Measurements from ENCODE around the gene FILIP1L. TPM values are rescaled to one million over a fixed set of nuclear protein-coding genes. Genes with fewer than 3 reads are reported as not detected.
A peak's percentile ranks its signal among the peaks of the same experiment; 100 is the strongest.

FILIP1L gene
- total RNA-seq, 1 donor from 2014 or later = 41.5 TPM

DNA sequence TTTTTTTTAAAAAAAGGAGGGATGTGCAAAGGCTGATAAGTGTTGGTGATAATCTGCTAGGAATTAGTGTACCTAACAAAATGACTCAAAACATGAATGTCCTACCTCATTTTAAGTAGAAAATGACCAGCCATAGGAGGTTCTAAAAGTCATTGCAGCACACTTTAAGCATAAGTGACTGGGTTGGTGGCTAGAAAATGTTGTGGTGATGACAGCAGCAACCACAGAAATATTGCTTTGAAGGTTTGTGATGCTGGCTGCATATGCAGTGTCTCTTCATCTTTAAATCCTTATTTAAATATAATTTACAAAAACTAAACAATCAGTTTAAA, 241.4 kb downstream of the FILIP1L start:
- no peaks in the 10 kb centered on the region for H3K9me3 ChIP-seq
- H3K36me3 ChIP-seq = no peaks in the 10 kb centered on the region
- peak overlapping the region; percentile 44 for H3K27ac ChIP-seq
- peak overlapping the region; percentile 71 to 83 for H3K4me3 ChIP-seq
- H3K4me1 ChIP-seq = peaks cover 51% of the 10 kb centered on the region
- intact Hi-C loops (cut with DNase I) = loop anchor here (10.0 kb wide), 1 partner anchor 72 kb away; no protein-coding TSS in a partner anchor
- no peak for DNase-seq (ENCODE audit: extremely low spot score in 2 of 2)
- TF ChIP-seq POLR2A (IDR thresholded peaks at IDR 0.05) = no peak
- TF ChIP-seq, protein P1, sequence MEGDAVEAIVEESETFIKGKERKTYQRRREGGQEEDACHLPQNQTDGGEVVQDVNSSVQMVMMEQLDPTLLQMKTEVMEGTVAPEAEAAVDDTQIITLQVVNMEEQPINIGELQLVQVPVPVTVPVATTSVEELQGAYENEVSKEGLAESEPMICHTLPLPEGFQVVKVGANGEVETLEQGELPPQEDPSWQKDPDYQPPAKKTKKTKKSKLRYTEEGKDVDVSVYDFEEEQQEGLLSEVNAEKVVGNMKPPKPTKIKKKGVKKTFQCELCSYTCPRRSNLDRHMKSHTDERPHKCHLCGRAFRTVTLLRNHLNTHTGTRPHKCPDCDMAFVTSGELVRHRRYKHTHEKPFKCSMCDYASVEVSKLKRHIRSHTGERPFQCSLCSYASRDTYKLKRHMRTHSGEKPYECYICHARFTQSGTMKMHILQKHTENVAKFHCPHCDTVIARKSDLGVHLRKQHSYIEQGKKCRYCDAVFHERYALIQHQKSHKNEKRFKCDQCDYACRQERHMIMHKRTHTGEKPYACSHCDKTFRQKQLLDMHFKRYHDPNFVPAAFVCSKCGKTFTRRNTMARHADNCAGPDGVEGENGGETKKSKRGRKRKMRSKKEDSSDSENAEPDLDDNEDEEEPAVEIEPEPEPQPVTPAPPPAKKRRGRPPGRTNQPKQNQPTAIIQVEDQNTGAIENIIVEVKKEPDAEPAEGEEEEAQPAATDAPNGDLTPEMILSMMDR (IDR thresholded peaks at IDR 0.05) = no peak
- TF ChIP-seq POLR2AphosphoS5 (IDR thresholded peaks at IDR 0.05; ENCODE audit: insufficient read depth in 1 of 2, low read depth in 1 of 2) = no peak
- H3K27me3 ChIP-seq = no peaks in the 10 kb centered on the region

DNA sequence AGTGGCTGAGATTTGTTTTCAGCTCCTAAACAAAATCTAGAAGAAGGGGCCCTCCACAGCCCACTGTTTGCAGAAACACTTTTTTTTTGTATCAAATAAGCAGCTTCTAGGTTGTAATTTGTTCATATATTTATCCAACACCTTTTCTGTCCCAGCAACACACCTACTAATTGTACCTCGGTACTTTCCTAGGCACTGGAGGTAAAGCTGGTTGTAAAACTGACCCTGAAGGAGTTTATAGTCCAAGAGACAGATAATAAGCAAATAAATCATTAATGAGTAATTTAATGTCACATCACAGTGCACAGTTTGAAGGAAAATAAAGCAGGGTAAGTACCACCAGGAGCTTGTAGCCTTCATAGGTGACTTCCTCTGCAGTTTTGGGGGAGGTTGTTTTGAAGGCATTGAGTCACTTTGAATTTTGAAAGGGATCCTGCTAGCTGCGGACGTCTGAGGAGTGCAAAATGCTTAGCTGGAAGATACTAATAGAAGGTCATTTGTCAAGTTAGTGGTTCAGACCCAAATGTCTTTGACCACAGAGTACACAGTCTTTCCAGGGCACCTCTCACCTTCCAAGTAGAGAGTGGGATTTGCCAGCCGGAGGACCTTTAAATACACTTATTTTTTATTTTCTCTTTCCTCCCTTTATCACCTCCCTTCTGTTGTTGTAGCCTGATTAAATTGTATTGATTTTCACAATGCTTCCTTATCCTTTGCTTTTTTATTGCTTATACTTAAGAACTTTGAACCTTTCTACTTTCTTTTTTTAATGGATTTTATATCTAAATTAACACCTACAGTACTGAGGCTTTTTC, 242.9 kb downstream of the FILIP1L start:
- no peak for TF ChIP-seq POLR2A (IDR thresholded peaks at IDR 0.05)
- no peak for TF ChIP-seq POLR2AphosphoS5 (IDR thresholded peaks at IDR 0.05; ENCODE audit: insufficient read depth in 1 of 2, low read depth in 1 of 2)
- TF ChIP-seq, protein P1 (IDR thresholded peaks at IDR 0.05) = no peak
- Histone ChIP-seq H3K36me3 (no peaks in the 10 kb centered on the region), H3K27me3 (no peaks in the 10 kb centered on the region), H3K4me1 (peaks cover 56% of the 10 kb centered on the region), H3K9me3 (no peaks in the 10 kb centered on the region), H3K27ac (peak overlapping the region; percentile 44), H3K4me3 (peak overlapping the region; percentile 71 to 83)
- intact Hi-C loops (cut with DNase I) = loop anchor here (10.0 kb wide), 1 partner anchor 73 kb away; no protein-coding TSS in a partner anchor
- DNase-seq (ENCODE audit: extremely low spot score in 2 of 2) = no peak

DNA sequence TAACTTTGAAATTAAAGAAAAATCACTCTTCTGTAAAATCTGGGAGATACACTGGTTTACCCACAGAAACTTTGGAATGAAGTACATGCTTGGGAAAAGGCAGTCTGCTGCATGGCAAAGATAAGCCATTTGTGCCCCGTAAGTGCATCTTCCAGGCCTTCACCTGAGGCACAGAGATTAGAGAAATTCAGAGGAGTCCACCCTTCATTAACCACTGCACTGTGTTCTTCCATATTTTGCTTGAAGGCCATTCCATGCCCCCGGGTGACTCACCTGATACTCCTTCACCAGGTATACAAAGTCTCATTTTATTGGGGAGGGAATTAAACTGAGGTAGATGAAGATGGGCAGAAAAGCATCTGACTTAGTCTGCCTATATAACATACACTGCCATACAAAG, 243.6 kb downstream of the FILIP1L start:
- Histone ChIP-seq H3K4me1 (peaks cover 61% of the 10 kb centered on the region), H3K27ac (peak overlapping the region; percentile 44), H3K27me3 (no peaks in the 10 kb centered on the region), H3K4me3 (peak overlapping the region in 1 of 2 donors; percentile 83), H3K9me3 (no peaks in the 10 kb centered on the region), H3K36me3 (no peaks in the 10 kb centered on the region)
- intact Hi-C loops (cut with DNase I) = loop anchor here (10.0 kb wide), 1 partner anchor 74 kb away; no protein-coding TSS in a partner anchor
- TF ChIP-seq, protein P1 (IDR thresholded peaks at IDR 0.05) = no peak
- no peak for DNase-seq (ENCODE audit: extremely low spot score in 2 of 2)

DNA sequence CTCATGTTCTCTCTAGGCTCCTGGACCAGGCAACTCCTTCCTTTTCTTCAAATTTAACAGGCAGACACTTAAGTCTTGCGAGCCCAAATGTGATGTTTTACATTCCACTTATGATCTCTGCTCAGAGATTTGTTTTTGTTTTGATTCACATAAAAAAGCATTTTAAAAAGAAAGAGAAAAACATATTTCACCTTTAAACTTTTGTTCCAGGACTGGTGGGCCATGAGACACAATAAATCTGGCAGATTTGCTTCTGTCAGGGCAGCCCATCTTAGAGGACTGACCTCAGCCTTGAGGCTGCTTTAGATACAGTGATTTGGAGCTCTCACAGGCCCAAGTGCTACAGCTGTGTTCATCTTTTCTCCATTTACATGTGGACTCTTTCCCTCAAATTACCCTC, 244.7 kb downstream of the FILIP1L start:
- H3K4me1 ChIP-seq = peaks cover 53% of the 10 kb centered on the region
- intact Hi-C loops (cut with DNase I) = loop anchor here (10.0 kb wide), 1 partner anchor 75 kb away; no protein-coding TSS in a partner anchor
- H3K4me3 ChIP-seq = no peak overlapping the region
- no peak for DNase-seq (ENCODE audit: extremely low spot score in 2 of 2)
- H3K36me3 ChIP-seq = no peaks in the 10 kb centered on the region
- peak overlapping the region; percentile 44 for H3K27ac ChIP-seq
- H3K27me3 ChIP-seq = no peaks in the 10 kb centered on the region
- TF ChIP-seq POLR2A (IDR thresholded peaks at IDR 0.05) = no peak
- no peak for TF ChIP-seq POLR2AphosphoS5 (IDR thresholded peaks at IDR 0.05; ENCODE audit: insufficient read depth in 1 of 2, low read depth in 1 of 2)
- TF ChIP-seq, protein P1 (IDR thresholded peaks at IDR 0.05) = no peak
- H3K9me3 ChIP-seq = no peaks in the 10 kb centered on the region

DNA sequence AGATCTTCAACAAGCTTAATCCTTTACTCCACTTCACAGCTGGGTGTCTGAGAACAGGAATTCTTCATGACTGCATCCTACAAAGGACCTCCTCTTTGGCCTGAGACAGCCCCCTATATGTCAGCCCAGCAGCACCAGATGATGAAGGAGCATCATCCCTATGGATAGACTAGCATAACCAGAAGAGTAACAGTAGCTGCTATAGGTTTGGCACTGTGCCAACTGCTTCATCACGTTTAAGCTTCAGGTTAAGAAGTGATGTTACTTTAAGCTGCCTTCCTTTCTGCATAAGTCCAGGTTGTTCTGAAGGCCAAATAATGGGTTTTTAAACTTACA, 246.0 kb downstream of the FILIP1L start:
- no peak for DNase-seq (ENCODE audit: extremely low spot score in 2 of 2)
- Histone ChIP-seq H3K27ac (peak overlapping the region; percentile 36), H3K9me3 (no peaks in the 10 kb centered on the region), H3K4me3 (no peak overlapping the region), H3K27me3 (no peaks in the 10 kb centered on the region), H3K36me3 (no peaks in the 10 kb centered on the region), H3K4me1 (peaks cover 52% of the 10 kb centered on the region)
- intact Hi-C loops (cut with DNase I) = no loop called here
- TF ChIP-seq POLR2AphosphoS5 (IDR thresholded peaks at IDR 0.05; ENCODE audit: insufficient read depth in 1 of 2, low read depth in 1 of 2) = no peak
- TF ChIP-seq, protein P1 (IDR thresholded peaks at IDR 0.05) = no peak
- no peak for TF ChIP-seq POLR2A (IDR thresholded peaks at IDR 0.05)

All from vagina (tissue), 2 donors.